H9 (cell line): ENCODE results near the gene DMXL2. TPM values are rescaled to one million over a fixed set of nuclear protein-coding genes. Genes with fewer than 3 reads are reported as not detected.

Experiments
- DNase-seq: peaks from one replicate; pipeline ENCODE4 v3.0.0-alpha.2; 2017
- H2AFZ ChIP-seq: one replicate; pipeline ENCODE4 v1.6.1; 2013; ENCODE audit warnings: mild to moderate bottlenecking, low read length, control low read depth, moderate library complexity
- H2AK5ac ChIP-seq: 2 replicates; pipeline ENCODE4 v1.6.1; 2013; ENCODE audit warnings: low read length, control low read depth, mixed read lengths; ENCODE audit not compliant: insufficient read length
- H2BK120ac ChIP-seq: one replicate; pipeline ENCODE4 v1.6.1; 2013; ENCODE audit warnings: low read depth, mild to moderate bottlenecking, low read length, control low read depth, inconsistent platforms; ENCODE audit not compliant: poor library complexity, severe bottlenecking
- H2BK12ac ChIP-seq: 2 replicates; pipeline ENCODE4 v1.6.1; 2013; ENCODE audit warnings: low read length, control low read depth, mixed read lengths, low read depth; ENCODE audit not compliant: insufficient read length
- H2BK15ac ChIP-seq: 2 replicates; pipeline ENCODE4 v1.6.1; 2013; ENCODE audit warnings: low read depth, low read length, control low read depth
- H2BK20ac ChIP-seq: one replicate; pipeline ENCODE4 v1.6.1; 2013; ENCODE audit warnings: low read depth, mild to moderate bottlenecking, low read length, control low read depth, inconsistent platforms; ENCODE audit not compliant: poor library complexity, severe bottlenecking
- H2BK5ac ChIP-seq: 2 replicates; pipeline ENCODE4 v1.6.1; 2013; ENCODE audit warnings: low read length, control low read depth, mixed read lengths; ENCODE audit not compliant: insufficient read length
- H3K14ac ChIP-seq: 2 replicates; pipeline ENCODE4 v1.6.1; 2013; ENCODE audit warnings: low read length, control low read depth; ENCODE audit not compliant: insufficient read depth
- H3K18ac ChIP-seq: 2 replicates; pipeline ENCODE4 v1.6.1; 2013; ENCODE audit warnings: low read depth, mild to moderate bottlenecking, mixed read lengths, low read length, control low read depth; ENCODE audit not compliant: insufficient read length
- H3K23ac ChIP-seq: 2 replicates; pipeline ENCODE4 v1.6.1; 2013; ENCODE audit warnings: low read length, control low read depth, mixed read lengths, low read depth; ENCODE audit not compliant: insufficient read length
- H3K23me2 ChIP-seq: 2 replicates; pipeline ENCODE4 v1.6.1; 2013; ENCODE audit warnings: low read depth, mild to moderate bottlenecking, mixed read lengths, low read length, control low read depth; ENCODE audit not compliant: insufficient read length, poor library complexity, severe bottlenecking
- H3K27ac ChIP-seq: 2 replicates; pipeline ENCODE4 v1.5.1; 2013; ENCODE audit warnings: low read length, control low read depth, mixed read lengths, low read depth; ENCODE audit not compliant: insufficient read length
- H3K27me3 ChIP-seq: 2 replicates; pipeline ENCODE4 v1.6.1; 2013; ENCODE audit warnings: low read length, control low read depth, inconsistent platforms; ENCODE audit not compliant: insufficient read depth
- H3K4ac ChIP-seq: 2 replicates; pipeline ENCODE4 v1.6.1; 2013; ENCODE audit warnings: low read depth, mild to moderate bottlenecking, control low read depth, inconsistent platforms, low read length, moderate library complexity
- H3K4me1 ChIP-seq: 2 replicates; pipeline ENCODE4 v1.6.1; 2013; ENCODE audit warnings: low read length, control low read depth, inconsistent platforms; ENCODE audit not compliant: insufficient read depth
- H3K4me2 ChIP-seq: 2 replicates; pipeline ENCODE4 v1.6.1; 2013; ENCODE audit warnings: low read length, control low read depth, mixed read lengths; ENCODE audit not compliant: insufficient read length, insufficient read depth
- H3K56ac ChIP-seq: 2 replicates; pipeline ENCODE4 v1.6.1; 2013; ENCODE audit warnings: low read depth, mild to moderate bottlenecking, mixed read lengths, low read length, control low read depth; ENCODE audit not compliant: insufficient read length
- H3K79me1 ChIP-seq: 2 replicates; pipeline ENCODE4 v1.6.1; 2013; ENCODE audit warnings: low read depth, mild to moderate bottlenecking, moderate library complexity, low read length, control low read depth, inconsistent platforms; ENCODE audit not compliant: insufficient read depth, poor library complexity, severe bottlenecking
- H3K79me2 ChIP-seq: 2 replicates; pipeline ENCODE4 v1.6.1; 2013; ENCODE audit warnings: low read length, control low read depth, inconsistent platforms; ENCODE audit not compliant: insufficient read depth
- H3K9ac ChIP-seq: 2 replicates; pipeline ENCODE4 v1.6.1; 2013; ENCODE audit warnings: low read length, control low read depth, mixed read lengths; ENCODE audit not compliant: insufficient read length; ENCODE audit errors: extremely low read depth
- H3K9me3 ChIP-seq: one replicate; pipeline ENCODE4 v1.6.1; 2013; ENCODE audit warnings: low read depth, low read length, inconsistent platforms; ENCODE audit not compliant: control insufficient read depth
- H3T11ph ChIP-seq: one replicate; pipeline ENCODE4 v1.6.1; 2013; ENCODE audit warnings: mild to moderate bottlenecking, low read length, control low read depth, inconsistent platforms
- H4K20me1 ChIP-seq: one replicate; pipeline ENCODE4 v1.6.1; 2013; ENCODE audit not compliant: control insufficient read depth, insufficient read length, insufficient read depth
- H4K5ac ChIP-seq: 2 replicates; pipeline ENCODE4 v1.6.1; 2013; ENCODE audit warnings: low read depth, mild to moderate bottlenecking, mixed read lengths, low read length, control low read depth; ENCODE audit not compliant: insufficient read length
- H4K8ac ChIP-seq: replicated peaks from 2 replicates; pipeline ENCODE4 v1.6.1; 2013; ENCODE audit warnings: low read length, control low read depth, mixed read lengths, low read depth; ENCODE audit not compliant: insufficient read length
- H4K91ac ChIP-seq: 2 replicates; pipeline ENCODE4 v1.6.1; 2013; ENCODE audit warnings: low read depth, mild to moderate bottlenecking, moderate library complexity, mixed read lengths, low read length, control low read depth; ENCODE audit not compliant: insufficient read length
- H3K27ac Mint-ChIP-seq, 3 experiments: 2 replicates in 2 of 3; 3 replicates in 1 of 3; pipeline ENCODE4 v1.8.0; 2020 to 2021; ENCODE audit warnings: mixed read lengths in 3 of 3, mild to moderate bottlenecking in 1 of 3, moderate library complexity in 1 of 3
- H3K27me3 Mint-ChIP-seq: 2 replicates; pipeline ENCODE4 v1.8.0; 2021; ENCODE audit warnings: low read depth, mild to moderate bottlenecking, moderate library complexity, mixed read lengths
- H3K36me3 Mint-ChIP-seq, 3 experiments: 2 replicates in 2 of 3; 3 replicates in 1 of 3; pipeline ENCODE4 v1.8.0; 2020 to 2021; ENCODE audit warnings: low read depth in 3 of 3, mixed read lengths in 3 of 3; ENCODE audit not compliant: insufficient read depth in 1 of 3
- H3K4me1 Mint-ChIP-seq, 2 experiments: 2 replicates each; pipeline ENCODE4 v1.8.0; 2020; ENCODE audit warnings: mixed read lengths in 2 of 2
- H3K4me3 Mint-ChIP-seq, 2 experiments: 2 replicates in 1 of 2; 3 replicates in 1 of 2; pipeline ENCODE4 v1.8.0; 2020 to 2021; ENCODE audit warnings: mild to moderate bottlenecking in 2 of 2, mixed read lengths in 2 of 2, moderate library complexity in 1 of 2
- H3K9me3 Mint-ChIP-seq, 2 experiments: 2 replicates in 1 of 2; 3 replicates in 1 of 2; pipeline ENCODE4 v1.8.0; 2020; ENCODE audit warnings: mild to moderate bottlenecking in 2 of 2, mixed read lengths in 2 of 2, moderate library complexity in 1 of 2
- WGBS: extraction: QIAGEN DNeasy Blood & Tissue Kit; methylation state at CpG from one replicate; pipeline ENCODE4 v1.1.7; 2013; ENCODE audit warnings: missing lambda C conversion rate, low lambda C conversion rate, mixed read lengths; ENCODE audit not compliant: insufficient read length; ENCODE audit errors: extremely low coverage; 5-methylcytosine and 5-hydroxymethylcytosine counted together
- total RNA-seq: library from RNA; stranded (reverse); gene quantifications from 2 replicates; pipeline ENCODE4 v1.2.1, GENCODE V29; 2021
- TF ChIP-seq, protein P1 (sequence below): fragments of 200-600 bp; sonication (generic); conservative IDR thresholded peaks from 3 replicates; pipeline ENCODE4 v1.8.0; 2021; ENCODE audit warnings: antibody characterized with exemption, mild to moderate bottlenecking

The DMXL2 gene
- total RNA-seq, 1 experiment from 2014 or later: 13.9 TPM

DNA sequence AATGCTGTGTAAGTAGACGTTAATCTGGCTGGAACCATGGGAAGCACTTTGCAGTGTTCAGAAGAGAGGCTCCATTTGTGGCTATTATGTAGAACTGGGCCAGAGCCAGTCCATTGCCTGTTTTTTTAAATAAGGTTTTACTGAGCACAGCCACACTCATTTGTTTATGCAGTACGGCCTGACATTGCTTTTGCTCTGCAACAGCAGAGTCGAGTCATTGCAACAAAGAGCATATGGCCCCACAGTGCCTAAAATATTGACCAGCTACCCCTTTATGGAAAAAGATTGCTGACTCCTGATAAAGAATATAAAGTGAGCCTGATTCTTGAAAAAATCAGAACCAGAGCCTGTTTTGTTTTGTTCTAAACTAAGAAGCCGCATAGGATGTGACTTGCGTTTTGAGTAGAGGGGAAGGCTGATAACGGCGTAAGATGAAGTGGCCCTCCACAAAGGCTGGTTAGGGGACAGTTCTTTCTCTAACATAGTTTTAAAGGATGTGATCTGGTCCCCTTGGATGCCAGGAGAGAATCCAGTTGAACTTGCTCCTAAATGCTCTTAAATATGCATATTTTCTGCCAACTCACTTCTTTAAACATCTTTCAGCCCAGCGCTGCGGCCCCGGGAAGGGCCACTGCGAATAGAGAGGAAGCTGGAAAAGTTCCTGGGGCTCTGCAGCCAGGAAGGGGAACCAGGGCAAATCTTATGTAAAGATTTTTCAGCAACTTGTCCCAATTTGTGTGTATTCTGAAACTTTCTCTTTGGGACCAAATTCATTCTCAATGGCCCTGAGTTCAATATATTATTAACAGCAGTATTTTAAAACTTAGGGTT lies 216.7 kb downstream of the DMXL2 start:
- Histone ChIP-seq H3K4me1 (no peaks in the 10 kb centered on the region), H2AFZ (no peak overlapping the region), H3K9ac (no peak overlapping the region), H3T11ph (no peak overlapping the region), H3K27ac (no peak overlapping the region), H2AK5ac (no peak overlapping the region), H3K23me2 (no peaks in the 10 kb centered on the region), H4K8ac (no peak overlapping the region), H4K91ac (no peak overlapping the region), H2BK15ac (no peak overlapping the region), H4K20me1 (no peaks in the 10 kb centered on the region), H3K4me2 (no peak overlapping the region), H2BK5ac (no peak overlapping the region), H3K9me3 (no peaks in the 10 kb centered on the region), H4K5ac (no peak overlapping the region), H2BK120ac (no peak overlapping the region), H3K14ac (no peak overlapping the region), H2BK12ac (no peak overlapping the region), H3K56ac (no peak overlapping the region), H3K18ac (no peak overlapping the region), H3K23ac (no peak overlapping the region), H2BK20ac (no peak overlapping the region), H3K79me2 (no peaks in the 10 kb centered on the region), H3K4ac (no peak overlapping the region), H3K79me1 (no peaks in the 10 kb centered on the region), H3K27me3 (no peaks in the 10 kb centered on the region)
- H3K27ac Mint-ChIP-seq: no peak overlapping the region
- H3K36me3 Mint-ChIP-seq: no peaks in the 10 kb centered on the region
- H3K4me3 Mint-ChIP-seq: no peak overlapping the region
- peaks cover 4% of the 10 kb centered on the region; the same call in 1 of the 2 replicates for H3K27me3 Mint-ChIP-seq
- H3K4me1 Mint-ChIP-seq: peaks cover 8 to 19% of the 10 kb centered on the region in 2 experiments
- H3K9me3 Mint-ChIP-seq: no peaks in the 10 kb centered on the region
- TF ChIP-seq, protein P1, sequence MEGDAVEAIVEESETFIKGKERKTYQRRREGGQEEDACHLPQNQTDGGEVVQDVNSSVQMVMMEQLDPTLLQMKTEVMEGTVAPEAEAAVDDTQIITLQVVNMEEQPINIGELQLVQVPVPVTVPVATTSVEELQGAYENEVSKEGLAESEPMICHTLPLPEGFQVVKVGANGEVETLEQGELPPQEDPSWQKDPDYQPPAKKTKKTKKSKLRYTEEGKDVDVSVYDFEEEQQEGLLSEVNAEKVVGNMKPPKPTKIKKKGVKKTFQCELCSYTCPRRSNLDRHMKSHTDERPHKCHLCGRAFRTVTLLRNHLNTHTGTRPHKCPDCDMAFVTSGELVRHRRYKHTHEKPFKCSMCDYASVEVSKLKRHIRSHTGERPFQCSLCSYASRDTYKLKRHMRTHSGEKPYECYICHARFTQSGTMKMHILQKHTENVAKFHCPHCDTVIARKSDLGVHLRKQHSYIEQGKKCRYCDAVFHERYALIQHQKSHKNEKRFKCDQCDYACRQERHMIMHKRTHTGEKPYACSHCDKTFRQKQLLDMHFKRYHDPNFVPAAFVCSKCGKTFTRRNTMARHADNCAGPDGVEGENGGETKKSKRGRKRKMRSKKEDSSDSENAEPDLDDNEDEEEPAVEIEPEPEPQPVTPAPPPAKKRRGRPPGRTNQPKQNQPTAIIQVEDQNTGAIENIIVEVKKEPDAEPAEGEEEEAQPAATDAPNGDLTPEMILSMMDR: no peak
- no CpG with 5 or more reads among the region's 11 CpGs for WGBS
- peak; percentile 18 for DNase-seq
